Endothelial cell of umbilical vein (primary cell): Measurements from ENCODE around the gene KDM7A. TPM values are rescaled to one million over a fixed set of nuclear protein-coding genes. Genes with fewer than 3 reads are reported as not detected.

Source experiments
- BruUV-seq: library from RNA; stranded (reverse); fragments of 400-500 nt; replicated peaks from 2 replicates; lab custom pipeline; 2021; lab: Mats Ljungman, UMichigan
- CTCF ChIA-PET: fragments of 300-600, 350-600 bp; sonication (Branson Sonifier 250); formaldehyde crosslinking; loops from one replicate; lab custom pipeline; 2021; ENCODE audit warnings: antibody characterized with exemption, inconsistent platforms; lab: Charles Lee
- POLR2A ChIA-PET: fragments of 300-600, 350-600 bp; sonication (Branson Sonifier 250); formaldehyde crosslinking; loops from one replicate; lab custom pipeline; 2021; ENCODE audit warnings: antibody characterized with exemption, inconsistent platforms; lab: Charles Lee
- DNase-seq: peaks from one replicate; pipeline ENCODE4 v3.0.0-alpha.2; 2011; ENCODE audit warnings: low read depth, low spot score
- FAIRE-seq: peaks from 2 replicates; lab custom pipeline; 2011; peaks lifted over from hg19 to GRCh38; lab: Jason Lieb, UNC
- H2AFZ ChIP-seq: 2 replicates; pipeline ENCODE4 v1.6.0; 2012; ENCODE audit warnings: low read depth, low read length, control low read depth, inconsistent platforms
- H3K27ac ChIP-seq: 2 replicates; pipeline ENCODE4 v1.5.1; 2011; ENCODE audit warnings: low read depth, mild to moderate bottlenecking, control low read depth, low read length, moderate library complexity; ENCODE audit not compliant: insufficient read depth
- H3K27me3 ChIP-seq, 2 experiments: 2 replicates each; pipeline versions ENCODE4 v1.6.0 to v1.6.1; 2011; ENCODE audit warnings: low read length in 2 of 2, mixed read lengths in 1 of 2; ENCODE audit not compliant: control insufficient read depth in 2 of 2, insufficient read depth in 2 of 2
- H3K36me3 ChIP-seq, 2 experiments: 2 replicates in 1 of 2; 3 replicates in 1 of 2; pipeline ENCODE4 v1.5.1; 2011; ENCODE audit warnings: low read length in 2 of 2, mild to moderate bottlenecking in 1 of 2, moderate library complexity in 1 of 2; ENCODE audit not compliant: control insufficient read depth in 2 of 2, insufficient read depth in 2 of 2; ENCODE audit errors: extremely low read depth in 1 of 2
- H3K4me1 ChIP-seq: 3 replicates; pipeline ENCODE4 v1.5.1; 2011; ENCODE audit warnings: mild to moderate bottlenecking, low read length; ENCODE audit not compliant: control insufficient read depth, insufficient read depth; ENCODE audit errors: extremely low read depth
- H3K4me2 ChIP-seq: 2 replicates; pipeline ENCODE4 v1.6.1; 2011; ENCODE audit warnings: low read length, control low read depth, mixed read lengths; ENCODE audit not compliant: insufficient read depth
- H3K4me3 ChIP-seq, 3 experiments: fragments of 200-600 bp in 1 of 3; sonication (generic), shearing (Covaris generic) in 1 of 3; replicated peaks in 1 of 3; 2 replicates each; pipeline ENCODE4 v1.5.1; 2011 to 2016; ENCODE audit warnings: control low read depth in 3 of 3, low read length in 3 of 3, mild to moderate bottlenecking in 2 of 3, inconsistent platforms in 1 of 3, low read depth in 1 of 3, moderate library complexity in 1 of 3; ENCODE audit not compliant: insufficient read depth in 1 of 3
- H3K79me2 ChIP-seq: 2 replicates; pipeline ENCODE4 v1.6.0; 2012; ENCODE audit warnings: low read length, inconsistent platforms; ENCODE audit not compliant: control insufficient read depth, insufficient read depth
- H3K9ac ChIP-seq: replicated peaks from 2 replicates; pipeline ENCODE3; 2011; ENCODE audit warnings: low read length, control low read depth; ENCODE audit not compliant: insufficient read depth; ENCODE audit errors: extremely low read depth
- H3K9me1 ChIP-seq: replicated peaks from 3 replicates; pipeline ENCODE4 v1.6.0; 2011; ENCODE audit warnings: mild to moderate bottlenecking, low read length; ENCODE audit not compliant: control insufficient read depth, insufficient read depth; ENCODE audit errors: extremely low read depth
- H3K9me3 ChIP-seq: replicated peaks from 2 replicates; pipeline ENCODE4 v1.5.1; 2012; ENCODE audit warnings: low read length, inconsistent platforms; ENCODE audit not compliant: control insufficient read depth, insufficient read depth
- H4K20me1 ChIP-seq: replicated peaks from 2 replicates; pipeline ENCODE3; 2011; ENCODE audit warnings: mild to moderate bottlenecking, low read length; ENCODE audit not compliant: control insufficient read depth, insufficient read depth; ENCODE audit errors: extremely low read depth
- CTCF ChIP-seq, 2 donors: IDR thresholded peaks; 1 replicate in 1 of 2; 2 replicates in 1 of 2; pipeline ENCODE4 v1.5.1; 2011; ENCODE audit warnings: low read length in 2 of 2, mild to moderate bottlenecking in 2 of 2, moderate library complexity in 2 of 2, control low read depth in 1 of 2, inconsistent platforms in 1 of 2, low read depth in 1 of 2; ENCODE audit not compliant: insufficient read depth in 1 of 2; ENCODE audit errors: extremely low read depth in 1 of 2
- EZH2 ChIP-seq: IDR thresholded peaks from 2 replicates; pipeline ENCODE4 v1.6.1; 2012; ENCODE audit warnings: borderline replicate concordance, low read depth, mild to moderate bottlenecking, moderate library complexity, low read length, inconsistent platforms; ENCODE audit not compliant: severe bottlenecking
- FOS ChIP-seq: IDR thresholded peaks from 2 replicates; pipeline ENCODE4 v1.6.1; 2011; ENCODE audit warnings: mild to moderate bottlenecking, low read length, moderate library complexity, borderline replicate concordance; ENCODE audit not compliant: insufficient read depth
- GATA2 ChIP-seq: IDR thresholded peaks from 2 replicates; pipeline ENCODE4 v1.7.0; 2011; ENCODE audit warnings: low read depth, mild to moderate bottlenecking, moderate library complexity, mixed read lengths, low read length; ENCODE audit not compliant: insufficient read length, insufficient read depth
- JUN ChIP-seq: IDR thresholded peaks from 2 replicates; pipeline ENCODE4 v1.6.1; 2011; ENCODE audit warnings: borderline replicate concordance, low read depth; ENCODE audit not compliant: insufficient read length, insufficient read depth
- MAX ChIP-seq: IDR thresholded peaks from 2 replicates; pipeline ENCODE4 v1.6.1; 2011; ENCODE audit not compliant: insufficient read depth, insufficient read length
- MYC ChIP-seq: IDR thresholded peaks from one replicate; pipeline ENCODE4 v1.6.1; 2011; ENCODE audit warnings: mild to moderate bottlenecking, low read depth, low read length
- POLR2A ChIP-seq: IDR thresholded peaks from 2 replicates; pipeline ENCODE4 v1.6.1; 2012; ENCODE audit warnings: low read depth, mild to moderate bottlenecking, control low read depth, low read length
- POLR2AphosphoS5 ChIP-seq: IDR thresholded peaks from 2 replicates; pipeline ENCODE4 v1.6.1; 2012; ENCODE audit warnings: low read depth, mild to moderate bottlenecking, control low read depth, low read length, moderate library complexity; ENCODE audit not compliant: insufficient read depth
- dilution Hi-C: fragments of 300-500 bp; cut with MboI; formaldehyde crosslinking; loops from one replicate; pipeline ENCODE4 v1.15.0; 2019; ENCODE audit warnings: low sequenced_read_pairs; ENCODE audit not compliant: extremely low pct_ligation_motif_present
- intact Hi-C: fragments of 100-400 bp; cut with micrococcal nuclease; formaldehyde crosslinking; loops from one replicate; pipeline ENCODE4 v1.10.0; 2022
- polyA plus RNA-seq, 4 experiments: library from polyadenylated mRNA; depleted of rRNA in 3 of 4; stranded (reverse) in 3 of 4; unstranded in 1 of 4; fragments of >200 nt; gene quantifications; 2 replicates each; pipeline versions ENCODE4 v1.2.1 to v1.2.3, GENCODE V29; 2011 to 2012; ENCODE audit warnings: missing spikeins in 1 of 4
- total RNA-seq: library from RNA; stranded (reverse); gene quantifications from 2 replicates; pipeline ENCODE4 v1.2.3, GENCODE V29; 2021

Gene KDM7A
- total and polyA plus RNA-seq, 2 donors (not counting 3 experiments of a cell fraction or from before 2014, with no cell fraction given): 2.4 to 7.3 TPM

- TF ChIP-seq GATA2 (no peak), JUN (no peak), FOS (no peak)
- Histone ChIP-seq H3K36me3 (peaks cover 3 to 6% of the 10 kb centered on the region in 2 experiments), H3K9ac (no peak overlapping the region), H3K4me3 (no peak overlapping the region), H3K9me1 (no peaks in the 10 kb centered on the region), H3K4me2 (no peak overlapping the region), H3K27me3 (no peaks in the 10 kb centered on the region), H3K79me2 (no peaks in the 10 kb centered on the region), H2AFZ (no peak overlapping the region), H3K27ac (no peak overlapping the region), H4K20me1 (no peaks in the 10 kb centered on the region), H3K9me3 (no peaks in the 10 kb centered on the region), H3K4me1 (peaks cover 33% of the 10 kb centered on the region)
- FAIRE-seq (no peak), DNase-seq (no peak)
- intact Hi-C loops (loop anchor here (10.0 kb wide), 2 partner anchors 682 to 1628 kb away; no protein-coding TSS in a partner anchor), dilution Hi-C loops (no loop called here)
- CTCF ChIA-PET: no interaction called here
- no TSS peak for BruUV-seq
- POLR2A ChIA-PET: no interaction called here
Observed at GRCh38 chr7:140047197-140047596, 129.6 kb downstream of the KDM7A start.

GRCh38 chr7:140045697-140046096 is 131.1 kb downstream of the KDM7A start:
- TF ChIP-seq CTCF (IDR thresholded peaks at IDR 0.05; ENCODE audit: extremely low read depth in 1 of 2, insufficient read depth in 1 of 2, low read depth in 1 of 2, low read length in 2 of 2) (no peak), POLR2A (no peak), JUN (no peak), POLR2AphosphoS5 (no peak), GATA2 (no peak), MAX (no peak), EZH2 (no peak), FOS (no peak), MYC (no peak)
- H2AFZ ChIP-seq: no peak overlapping the region
- H3K4me1 ChIP-seq: peaks cover 41% of the 10 kb centered on the region
- dilution Hi-C loops (no loop called here), intact Hi-C loops (loop anchor here (10.0 kb wide), 2 partner anchors 681 to 1629 kb away; no protein-coding TSS in a partner anchor)
- FAIRE-seq: no peak
- no peak overlapping the region for H3K9ac ChIP-seq
- peaks cover 3 to 4% of the 10 kb centered on the region in 2 experiments for H3K36me3 ChIP-seq
- POLR2A ChIA-PET: no interaction called here
- no peaks in the 10 kb centered on the region for H3K9me1 ChIP-seq
- CTCF ChIA-PET: interaction anchor here (1.0 kb wide), 1 partner anchor 13 kb away, joined by 3 read pairs; no protein-coding TSS in a partner anchor
- no peaks in the 10 kb centered on the region for H3K9me3 ChIP-seq
- peaks cover 4% of the 10 kb centered on the region for H3K79me2 ChIP-seq
- no TSS peak for BruUV-seq
- no peaks in the 10 kb centered on the region for H3K27me3 ChIP-seq
- H3K27ac ChIP-seq: no peak overlapping the region
- no peak for DNase-seq
- no peaks in the 10 kb centered on the region for H4K20me1 ChIP-seq
- no peak overlapping the region for H3K4me3 ChIP-seq
- H3K4me2 ChIP-seq: no peak overlapping the region
